Activated CD4-positive, alpha-beta T cell treated with anti-CD3 and anti-CD28 coated beads, Interleukin-2, amount 50 U/mL, for 48 hours (primary cell): ENCODE measurements around the gene GBP6.
A peak's percentile ranks its signal among the peaks of the same experiment; 100 is the strongest.
"Not testable (repeated sequence)": the region's sequence is repeated elsewhere in the genome, so short reads cannot be mapped to it uniquely, and the experiment has no call there.

Experiments used
- DNase-seq, 2 experiments: peaks; one replicate each; pipeline ENCODE4 v3.0.0-alpha.2; 2020

Gene GBP6, protein sequence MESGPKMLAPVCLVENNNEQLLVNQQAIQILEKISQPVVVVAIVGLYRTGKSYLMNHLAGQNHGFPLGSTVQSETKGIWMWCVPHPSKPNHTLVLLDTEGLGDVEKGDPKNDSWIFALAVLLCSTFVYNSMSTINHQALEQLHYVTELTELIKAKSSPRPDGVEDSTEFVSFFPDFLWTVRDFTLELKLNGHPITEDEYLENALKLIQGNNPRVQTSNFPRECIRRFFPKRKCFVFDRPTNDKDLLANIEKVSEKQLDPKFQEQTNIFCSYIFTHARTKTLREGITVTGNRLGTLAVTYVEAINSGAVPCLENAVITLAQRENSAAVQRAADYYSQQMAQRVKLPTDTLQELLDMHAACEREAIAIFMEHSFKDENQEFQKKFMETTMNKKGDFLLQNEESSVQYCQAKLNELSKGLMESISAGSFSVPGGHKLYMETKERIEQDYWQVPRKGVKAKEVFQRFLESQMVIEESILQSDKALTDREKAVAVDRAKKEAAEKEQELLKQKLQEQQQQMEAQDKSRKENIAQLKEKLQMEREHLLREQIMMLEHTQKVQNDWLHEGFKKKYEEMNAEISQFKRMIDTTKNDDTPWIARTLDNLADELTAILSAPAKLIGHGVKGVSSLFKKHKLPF

DNA sequence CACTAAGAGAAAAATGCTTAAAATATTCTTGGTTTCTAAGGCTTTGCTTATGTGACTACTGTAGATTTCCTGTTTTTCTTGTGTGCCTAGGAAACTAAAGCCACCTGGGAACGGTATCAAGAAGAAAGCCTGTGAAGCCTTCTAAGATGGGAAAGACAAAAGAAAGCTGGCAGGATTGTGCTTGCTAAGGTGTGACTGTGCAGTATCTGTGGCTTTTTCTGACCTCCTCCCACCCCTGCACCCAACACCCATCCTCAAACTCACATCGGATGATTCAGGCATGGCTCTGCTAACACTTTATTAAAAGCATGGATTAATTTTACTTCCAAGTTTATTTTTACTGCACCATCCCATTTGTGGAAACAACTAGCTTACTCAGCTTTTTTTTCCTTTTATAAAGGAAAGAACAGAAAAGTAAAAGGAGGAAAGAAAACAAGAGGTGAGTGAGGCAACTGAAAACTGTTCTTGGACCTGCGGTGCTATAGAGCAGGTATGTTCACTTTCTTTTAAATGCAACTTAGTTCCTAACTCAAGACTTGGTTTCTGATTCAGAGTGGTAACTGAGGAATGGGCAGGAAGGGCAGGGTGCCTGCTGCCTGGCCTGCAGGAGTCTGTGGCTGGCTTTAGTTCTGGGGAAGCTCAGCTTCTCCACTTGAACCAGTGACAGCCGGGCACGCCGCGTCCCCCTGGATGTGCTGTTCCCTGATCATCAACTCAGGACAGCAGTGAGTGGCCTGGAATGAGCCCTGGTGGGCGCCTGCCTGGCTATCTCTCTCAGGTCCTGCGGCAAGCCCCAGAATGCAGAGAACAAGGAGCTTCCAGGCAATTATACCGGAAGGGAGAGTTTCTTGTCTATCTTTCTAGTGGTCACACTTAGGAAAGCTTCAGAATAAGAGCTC is at the start of gene GBP6:
GBP6 (plus strand) TSS at position 422 of the 899 bp plus-strand sequence. CDS start 4,493 bp downstream, outside the sequence.
- DNase-seq: peak in 1 of 2 experiments; percentile 26

DNA sequence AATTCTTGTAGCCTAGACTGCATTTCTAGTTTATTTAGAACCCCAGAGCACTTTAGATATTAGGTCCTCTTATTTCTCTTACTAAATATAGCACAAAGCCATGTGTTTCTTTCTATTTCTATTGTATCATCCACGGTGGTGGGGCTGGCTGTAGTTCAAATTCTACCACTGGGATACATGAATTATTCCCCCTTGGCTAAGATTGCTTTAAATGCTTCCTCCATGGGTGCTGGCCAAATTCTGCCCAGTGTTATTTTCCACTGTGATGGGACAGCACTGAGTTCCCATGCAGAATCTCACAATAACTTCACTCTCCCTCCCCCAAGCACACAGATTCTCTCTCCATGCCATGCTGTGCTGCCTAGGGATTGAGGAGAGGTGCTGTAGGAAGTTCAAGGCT is 41.5 kb upstream of the GBP6 start:
- no peak for DNase-seq

DNA sequence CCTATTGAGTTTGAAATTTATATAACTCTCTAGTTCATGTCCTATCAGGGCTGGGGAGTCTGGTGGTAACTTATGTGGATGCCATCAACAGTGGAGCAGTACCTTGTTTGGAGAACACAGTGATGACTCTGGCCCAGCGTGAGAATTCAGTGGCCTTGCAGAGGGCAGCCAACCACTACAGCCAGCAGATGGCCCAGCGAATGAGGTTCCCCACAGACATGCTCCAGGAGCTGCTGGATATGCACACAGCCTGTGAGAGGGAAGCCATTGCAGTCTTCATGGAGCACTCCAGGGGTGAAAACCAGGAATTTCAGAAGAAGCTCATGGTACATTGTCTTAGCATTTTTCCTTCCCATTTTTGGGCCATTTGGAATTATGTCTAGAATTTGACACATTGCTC is 32.0 kb upstream of the GBP6 start:
- no peak for DNase-seq

DNA sequence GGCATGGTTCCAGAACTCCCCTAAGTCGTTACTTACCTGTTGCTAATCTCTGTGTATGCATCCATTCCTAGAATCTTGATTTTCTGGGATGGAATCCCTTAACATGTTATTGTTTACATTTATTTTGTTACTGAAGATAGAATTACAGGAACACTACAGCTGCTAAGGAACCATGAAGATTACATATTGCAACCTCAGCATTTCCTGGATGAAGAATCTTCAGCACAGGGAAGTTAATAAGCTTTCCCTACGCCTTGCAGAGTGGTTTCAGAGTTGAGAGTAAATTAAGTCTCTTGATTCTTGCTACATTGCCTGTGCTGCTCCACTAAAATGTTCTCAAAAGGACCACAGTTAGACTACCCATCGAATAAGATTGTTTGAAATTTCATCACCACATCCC is 31.4 kb upstream of the GBP6 start:
- DNase-seq: no peak

DNA sequence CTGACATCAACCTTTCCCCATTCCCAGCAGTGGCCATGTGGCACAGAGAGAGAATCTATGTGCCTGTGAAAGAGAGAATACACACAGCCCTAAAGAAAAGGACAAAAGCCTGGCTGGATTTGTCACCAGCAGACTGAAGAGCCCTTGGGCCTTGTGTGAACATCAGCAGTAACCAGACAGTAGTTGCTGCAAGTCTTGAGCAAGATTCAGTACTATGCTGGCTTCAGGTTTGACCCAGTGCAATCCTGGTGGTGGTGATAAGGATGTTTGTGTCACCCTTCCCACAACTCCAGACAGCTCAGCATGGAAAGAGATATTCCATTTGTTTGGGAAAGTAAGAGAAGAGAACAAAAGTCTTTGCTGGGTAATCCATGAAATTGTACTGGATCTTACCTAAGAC is 28.4 kb upstream of the GBP6 start:
- no peak for DNase-seq

DNA sequence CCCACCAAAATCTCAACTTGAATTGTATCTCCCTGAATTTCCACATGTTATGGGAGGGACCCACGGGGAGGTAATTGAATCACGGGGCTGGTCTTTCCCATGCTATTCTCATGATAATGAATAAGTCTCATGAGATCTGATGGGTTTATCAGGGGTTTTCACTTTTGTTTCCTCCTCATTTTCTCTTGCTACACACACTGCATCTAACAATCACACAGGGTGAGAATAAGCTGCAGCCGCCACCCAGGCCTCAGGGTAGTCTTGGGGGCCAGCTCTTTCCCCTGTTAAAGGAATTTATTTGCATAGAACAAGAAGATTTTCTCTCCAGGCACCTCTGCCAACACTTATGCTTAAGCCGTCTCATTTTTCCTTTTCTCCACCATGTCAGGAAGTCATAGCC is 26.0 kb upstream of the GBP6 start:
- no peak for DNase-seq

- DNase-seq: no peak
Measured at GRCh38 chr1:89339039-89339438, 24.8 kb upstream of the GBP6 start.

GRCh38 chr1:89345479-89345878 is 18.4 kb upstream of the GBP6 start:
- DNase-seq: not testable (repeated sequence)

DNA sequence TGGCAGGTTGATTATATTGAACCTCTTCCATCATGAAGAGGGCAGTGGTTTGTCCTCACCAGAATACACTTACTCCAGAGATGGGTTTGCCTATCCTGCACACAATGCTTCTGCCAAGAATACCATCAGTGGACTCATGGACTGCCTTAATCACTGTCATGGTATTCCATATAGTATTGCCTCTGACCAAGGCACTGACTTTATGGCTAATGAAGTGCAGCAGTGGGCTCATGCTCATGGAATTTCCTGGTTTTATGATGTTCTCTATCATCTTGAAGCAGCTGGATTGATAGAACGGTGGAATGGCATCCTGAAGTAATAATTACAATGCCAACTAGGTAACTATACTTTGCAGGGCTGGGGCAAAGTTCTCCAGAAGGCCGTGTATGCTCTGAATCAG is 16.6 kb upstream of the GBP6 start:
- no peak for DNase-seq

GRCh38 chr1:89350298-89350697 is 13.6 kb upstream of the GBP6 start:
- no peak for DNase-seq

- DNase-seq: no peak
Measured at GRCh38 chr1:89351597-89352311, 12.1 kb upstream of the GBP6 start.

DNA sequence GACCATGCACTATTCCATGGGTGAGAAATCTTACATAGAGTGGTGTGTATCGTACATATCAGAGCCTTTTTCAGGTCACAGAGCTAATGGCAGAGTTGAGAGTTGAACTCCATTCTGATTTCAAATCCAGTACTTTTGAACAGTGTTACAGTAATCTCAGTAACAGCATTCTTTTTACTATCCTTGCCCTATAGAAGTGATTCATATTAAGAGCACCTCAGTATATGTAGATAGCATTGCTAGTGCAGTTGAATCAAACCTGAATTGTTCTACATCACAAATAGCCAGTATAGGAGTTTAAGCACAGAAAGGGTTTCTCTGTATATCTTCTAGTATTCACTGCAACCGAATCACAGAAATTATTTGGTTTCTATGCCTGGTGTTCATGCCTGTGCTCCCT is 11.4 kb upstream of the GBP6 start:
- DNase-seq: no peak

DNA sequence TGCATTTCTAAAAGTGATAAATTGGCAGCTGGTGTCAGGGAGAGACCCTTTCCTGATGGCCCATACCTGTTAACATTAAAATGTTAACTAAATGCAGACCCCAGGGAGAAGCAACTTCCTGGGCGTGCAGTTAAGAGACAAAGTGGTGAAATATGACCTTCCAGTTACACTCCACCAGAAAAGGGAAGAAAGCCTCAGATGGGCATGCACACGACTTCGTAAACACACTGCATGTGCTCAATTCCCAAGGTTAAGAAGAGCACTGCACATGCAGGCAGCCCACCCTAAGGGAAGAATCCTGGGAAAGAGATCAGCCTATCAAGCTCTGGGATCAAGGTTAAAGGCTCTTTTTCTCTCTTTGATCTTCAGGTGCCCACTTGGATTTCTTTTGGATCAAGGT is 9.7 kb upstream of the GBP6 start:
- no peak for DNase-seq

- DNase-seq: no peak
Measured at GRCh38 chr1:89355056-89355455, 8.8 kb upstream of the GBP6 start.

- no peak for DNase-seq
Measured at GRCh38 chr1:89356658-89357400, 7.0 kb upstream of the GBP6 start.

DNA sequence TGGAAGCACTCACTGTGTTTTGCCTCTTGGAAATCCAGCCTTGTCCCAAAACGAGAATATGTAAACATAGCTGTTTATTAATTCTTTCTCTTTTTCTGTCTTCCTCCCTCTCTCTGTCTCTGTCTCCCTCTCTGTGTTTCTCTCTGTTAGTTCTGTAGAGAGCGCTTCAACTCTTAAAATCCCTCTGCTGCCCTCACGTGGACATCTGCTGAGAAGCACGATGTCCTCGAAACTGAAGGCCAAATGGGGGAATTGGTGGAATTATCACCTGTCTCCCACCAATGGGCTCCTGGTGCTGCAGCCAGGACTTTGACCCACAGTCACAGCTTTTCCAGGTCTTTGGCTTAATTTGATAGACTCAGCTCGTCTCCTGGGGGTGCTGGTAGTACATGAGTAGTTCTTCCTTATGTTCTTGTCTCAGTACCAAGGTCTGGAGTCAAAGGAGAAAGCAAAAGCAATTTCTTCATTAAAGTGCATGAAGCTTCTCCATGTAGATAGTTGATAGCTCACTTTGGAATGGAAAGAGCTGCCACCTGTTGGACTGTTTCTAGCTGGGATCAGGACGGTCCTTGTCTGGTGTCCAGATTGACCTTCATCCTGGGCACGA is 5.5 kb upstream of the GBP6 start:
- DNase-seq: peak; percentile 85 to 89

GRCh38 chr1:89360716-89361115 is 3.1 kb upstream of the GBP6 start:
- no peak for DNase-seq

DNA sequence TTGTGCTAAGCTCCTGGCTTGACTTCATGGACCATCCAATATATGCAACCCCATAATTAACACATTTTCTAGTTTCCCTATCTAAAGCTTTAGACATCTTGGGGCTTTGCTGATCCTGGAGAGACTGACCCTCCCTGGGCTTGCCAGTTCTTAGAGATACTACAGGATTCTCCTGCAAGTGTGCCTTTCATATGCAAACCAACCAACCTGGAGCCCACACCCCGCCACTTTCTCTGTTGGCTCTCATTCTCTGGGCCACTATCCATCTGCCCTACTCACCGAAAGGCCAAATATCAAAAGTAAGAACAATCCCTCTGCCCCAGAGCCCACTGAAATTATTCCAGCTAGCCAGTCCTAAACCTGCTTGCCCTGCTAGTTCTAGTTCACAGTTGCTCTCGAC is 2.2 kb upstream of the GBP6 start:
- DNase-seq: no peak

DNA sequence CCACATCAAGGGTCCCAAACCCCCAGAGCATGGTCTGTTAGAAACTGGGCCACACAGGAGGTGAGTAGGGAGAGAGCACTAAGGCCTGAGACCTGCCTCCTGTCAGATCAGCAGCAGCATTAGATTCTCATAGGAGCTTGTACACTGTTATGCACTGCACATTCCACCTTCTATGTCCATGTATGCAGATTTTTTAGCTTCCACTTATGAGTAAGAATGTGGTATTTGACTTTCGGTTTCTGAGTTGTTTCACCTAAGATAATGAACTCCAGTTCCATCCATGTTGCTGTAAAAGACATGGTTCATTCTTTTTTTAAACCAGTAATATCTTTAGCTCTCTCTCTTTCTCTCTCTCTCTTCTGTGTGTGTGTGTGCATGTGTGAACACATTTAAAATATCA is 663 bp upstream of the GBP6 start:
- DNase-seq: peak; percentile 8 to 12

GRCh38 chr1:89364954-89365550 is 1.2 kb downstream of the GBP6 start:
- no peak for DNase-seq

GRCh38 chr1:89367221-89367620 is 3.4 kb downstream of the GBP6 start:
- no peak for DNase-seq
